ENCODE data around the gene POMP. TPM values are rescaled to one million over a fixed set of nuclear protein-coding genes. Genes with fewer than 3 reads are reported as not detected.

Gene POMP
- polyA plus RNA-seq, 3 donors = 31.3 to 153 (median 145) TPM

DNA sequence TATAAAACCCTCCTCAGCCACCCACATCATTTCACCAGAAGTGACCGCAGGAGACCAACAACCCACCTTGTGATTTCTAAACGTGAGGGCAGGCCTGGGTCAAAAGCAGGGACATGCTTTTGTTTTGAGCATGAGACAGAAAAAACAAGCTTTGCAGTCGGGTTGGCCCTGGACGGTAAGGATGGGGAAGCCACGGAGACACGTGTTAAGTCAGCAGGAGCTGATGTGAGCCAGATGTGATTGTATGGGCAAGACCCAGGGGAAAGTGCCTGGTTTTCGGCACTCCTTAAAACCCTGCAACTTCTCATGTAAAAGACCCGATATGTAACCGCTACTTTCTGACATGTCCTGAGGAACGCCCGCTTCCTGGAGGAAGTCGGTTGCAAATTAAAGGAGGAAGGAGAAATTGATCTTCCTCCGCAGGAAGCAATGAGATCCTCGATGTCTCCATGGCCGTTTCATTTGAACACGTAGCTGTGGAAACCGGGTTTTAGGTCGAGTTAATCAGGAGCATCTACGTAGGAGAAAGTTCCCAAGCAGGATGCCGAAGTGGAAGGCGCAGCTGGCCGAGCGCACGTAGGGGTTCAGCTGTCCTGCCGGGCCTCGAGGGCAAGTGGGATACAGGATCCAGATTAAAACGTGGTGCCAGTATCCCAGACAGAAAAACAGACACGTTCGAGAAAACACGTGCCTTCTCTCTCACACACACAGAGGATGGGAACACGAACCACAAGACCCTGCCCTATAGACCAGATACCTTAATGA lies 40.5 kb upstream of the POMP start:
- H3K27me3 Mint-ChIP-seq (ENCODE audit: low read depth in 3 of 3) = peaks cover 0 to 2% (median 0%) of the 10 kb centered on the region in 3 donors
- H4K20me1 ChIP-seq (ENCODE audit: insufficient read depth, low read length) = no peaks in the 10 kb centered on the region
- H3K4me1 Mint-ChIP-seq = peaks cover 54% of the 10 kb centered on the region
- TF ChIP-seq, protein P1, sequence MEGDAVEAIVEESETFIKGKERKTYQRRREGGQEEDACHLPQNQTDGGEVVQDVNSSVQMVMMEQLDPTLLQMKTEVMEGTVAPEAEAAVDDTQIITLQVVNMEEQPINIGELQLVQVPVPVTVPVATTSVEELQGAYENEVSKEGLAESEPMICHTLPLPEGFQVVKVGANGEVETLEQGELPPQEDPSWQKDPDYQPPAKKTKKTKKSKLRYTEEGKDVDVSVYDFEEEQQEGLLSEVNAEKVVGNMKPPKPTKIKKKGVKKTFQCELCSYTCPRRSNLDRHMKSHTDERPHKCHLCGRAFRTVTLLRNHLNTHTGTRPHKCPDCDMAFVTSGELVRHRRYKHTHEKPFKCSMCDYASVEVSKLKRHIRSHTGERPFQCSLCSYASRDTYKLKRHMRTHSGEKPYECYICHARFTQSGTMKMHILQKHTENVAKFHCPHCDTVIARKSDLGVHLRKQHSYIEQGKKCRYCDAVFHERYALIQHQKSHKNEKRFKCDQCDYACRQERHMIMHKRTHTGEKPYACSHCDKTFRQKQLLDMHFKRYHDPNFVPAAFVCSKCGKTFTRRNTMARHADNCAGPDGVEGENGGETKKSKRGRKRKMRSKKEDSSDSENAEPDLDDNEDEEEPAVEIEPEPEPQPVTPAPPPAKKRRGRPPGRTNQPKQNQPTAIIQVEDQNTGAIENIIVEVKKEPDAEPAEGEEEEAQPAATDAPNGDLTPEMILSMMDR (IDR thresholded peaks at IDR 0.05) = no peak
- peak in 2 of 3 donors; percentile 14 to 34 for DNase-seq
- no peaks in the 10 kb centered on the region for H3K36me3 Mint-ChIP-seq
- H3K4me3 Mint-ChIP-seq = peak overlapping the region in 1 of 2 donors; percentile 62
- H2AFZ ChIP-seq (ENCODE audit: insufficient read depth, low read depth, low read length, poor library complexity, severe bottlenecking) = peak overlapping the region; percentile 44
- no peaks in the 10 kb centered on the region for H3K79me2 ChIP-seq (ENCODE audit: insufficient read depth, low read length)
- no peaks in the 10 kb centered on the region for H3K27me3 ChIP-seq (ENCODE audit: control insufficient read depth in 2 of 2, insufficient read depth in 2 of 2, low read length in 2 of 2)
- H3K9me3 ChIP-seq (replicated peaks in 1 of 2; ENCODE audit: control insufficient read depth in 1 of 2, insufficient read depth in 1 of 2, low read length in 2 of 2) = no peaks in the 10 kb centered on the region
- peak overlapping the region in 1 of 3 experiments; percentile 26 for H3K4me3 ChIP-seq (replicated peaks in 1 of 3; ENCODE audit: low read depth in 2 of 3, low read length in 3 of 3)
- H3K36me3 ChIP-seq (replicated peaks in 1 of 2; ENCODE audit: control insufficient read depth in 1 of 2, insufficient read depth in 2 of 2, low read length in 2 of 2) = no peaks in the 10 kb centered on the region
- intact Hi-C loops (cut with micrococcal nuclease) = no loop called here
- no peaks in the 10 kb centered on the region for H3K9me3 Mint-ChIP-seq
- 59% methylated on average over 20 of the region's 31 CpGs for WGBS (ENCODE audit: insufficient coverage)
- H3K27ac Mint-ChIP-seq = peak overlapping the region; percentile 53 to 90 (median 70)
- peak overlapping the region; percentile 4 to 7 for H3K27ac ChIP-seq (ENCODE audit: low read depth in 1 of 2, low read length in 2 of 2)
- H3K9ac ChIP-seq (ENCODE audit: insufficient read depth, low read length, poor library complexity, severe bottlenecking) = no peak overlapping the region
- H3K4me1 ChIP-seq (ENCODE audit: control insufficient read depth in 1 of 2, insufficient read depth in 2 of 2, low read length in 2 of 2) = peaks cover 54 to 57% of the 10 kb centered on the region in 2 donors
- peak overlapping the region; percentile 48 for H3K4me2 ChIP-seq (replicated peaks; ENCODE audit: extremely low read depth, low read length, poor library complexity, severe bottlenecking)

DNA sequence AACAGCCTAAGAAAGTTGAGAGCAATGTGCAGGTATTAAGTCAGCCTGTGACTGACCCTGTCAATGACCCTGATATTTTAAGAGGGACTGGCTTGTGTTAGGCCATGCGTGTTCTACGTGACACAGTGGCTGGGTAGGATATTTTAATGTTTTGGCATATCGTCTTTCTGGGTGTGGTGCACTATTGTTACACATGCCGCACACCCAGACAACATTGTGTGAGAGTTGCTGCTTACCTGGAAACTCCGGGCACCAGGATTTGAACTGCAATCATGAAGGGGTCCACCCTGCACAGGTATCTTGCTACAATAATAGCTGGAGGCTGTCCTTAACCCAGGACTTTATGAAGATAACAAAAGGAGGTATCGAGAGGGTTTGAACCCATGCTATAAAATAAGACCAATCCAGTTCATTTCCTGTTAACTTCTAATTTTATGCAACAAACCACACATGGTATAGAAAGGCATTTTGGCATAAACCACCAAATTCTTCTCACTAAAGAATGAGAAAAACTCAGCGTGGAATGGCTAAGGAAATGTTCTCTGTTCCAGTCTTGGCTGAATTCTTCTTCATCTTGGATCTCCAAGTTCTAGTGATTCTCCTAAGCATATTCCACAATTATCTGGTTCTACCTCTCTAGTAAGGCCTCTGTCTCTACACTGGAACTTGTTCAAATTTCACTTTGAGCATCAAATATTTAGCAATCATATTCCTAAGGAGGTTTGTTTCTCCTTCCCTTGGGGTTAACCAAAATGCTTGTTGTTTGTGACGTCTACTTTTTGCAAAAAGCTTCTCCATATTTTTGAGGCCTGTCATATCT lies 38.7 kb upstream of the POMP start:
- Mint-ChIP-seq H3K4me3 (no peak overlapping the region), H3K36me3 (no peaks in the 10 kb centered on the region), H3K9me3 (no peaks in the 10 kb centered on the region), H3K4me1 (peaks cover 69% of the 10 kb centered on the region), H3K27me3 (ENCODE audit: low read depth in 3 of 3) (no peaks in the 10 kb centered on the region), H3K27ac (peak overlapping the region; percentile 26 to 86 (median 74))
- no peak for DNase-seq
- no peaks in the 10 kb centered on the region for H3K27me3 ChIP-seq (ENCODE audit: control insufficient read depth in 2 of 2, insufficient read depth in 2 of 2, low read length in 2 of 2)
- H3K27ac ChIP-seq (ENCODE audit: low read depth in 1 of 2, low read length in 2 of 2) = peak overlapping the region in 1 of 2 donors; percentile 68
- H3K79me2 ChIP-seq (ENCODE audit: insufficient read depth, low read length) = no peaks in the 10 kb centered on the region
- no peaks in the 10 kb centered on the region for H3K36me3 ChIP-seq (replicated peaks in 1 of 2; ENCODE audit: control insufficient read depth in 1 of 2, insufficient read depth in 2 of 2, low read length in 2 of 2)
- 92% methylated on average over 5 of the region's 8 CpGs for WGBS (ENCODE audit: insufficient coverage)
- no peaks in the 10 kb centered on the region for H3K9me3 ChIP-seq (replicated peaks in 1 of 2; ENCODE audit: control insufficient read depth in 1 of 2, insufficient read depth in 1 of 2, low read length in 2 of 2)
- H3K4me1 ChIP-seq (ENCODE audit: control insufficient read depth in 1 of 2, insufficient read depth in 2 of 2, low read length in 2 of 2) = peaks cover 70 to 75% of the 10 kb centered on the region in 2 donors
- no peak overlapping the region for H3K9ac ChIP-seq (ENCODE audit: insufficient read depth, low read length, poor library complexity, severe bottlenecking)
- H3K4me3 ChIP-seq (replicated peaks in 1 of 3; ENCODE audit: low read depth in 2 of 3, low read length in 3 of 3) = no peak overlapping the region
- no peak overlapping the region for H2AFZ ChIP-seq (ENCODE audit: insufficient read depth, low read depth, low read length, poor library complexity, severe bottlenecking)
- TF ChIP-seq, protein P1 (IDR thresholded peaks at IDR 0.05) = no peak
- H3K4me2 ChIP-seq (replicated peaks; ENCODE audit: extremely low read depth, low read length, poor library complexity, severe bottlenecking) = no peak overlapping the region
- no peaks in the 10 kb centered on the region for H4K20me1 ChIP-seq (ENCODE audit: insufficient read depth, low read length)
- intact Hi-C loops (cut with micrococcal nuclease) = loop anchor here in 1 of 2 donors (5.0 kb wide), 1 partner anchor 143 kb away; no protein-coding TSS in a partner anchor
